ENCODE data around the gene RILPL2. TPM values are rescaled to one million over a fixed set of nuclear protein-coding genes. Genes with fewer than 3 reads are reported as not detected.

RILPL2 gene
- total and polyA plus RNA-seq, 2 of the 13 experiments (the other 11 are each of a cell fraction or from before 2014, with no cell fraction given), result 2.7 to 8.1 TPM

DNA sequence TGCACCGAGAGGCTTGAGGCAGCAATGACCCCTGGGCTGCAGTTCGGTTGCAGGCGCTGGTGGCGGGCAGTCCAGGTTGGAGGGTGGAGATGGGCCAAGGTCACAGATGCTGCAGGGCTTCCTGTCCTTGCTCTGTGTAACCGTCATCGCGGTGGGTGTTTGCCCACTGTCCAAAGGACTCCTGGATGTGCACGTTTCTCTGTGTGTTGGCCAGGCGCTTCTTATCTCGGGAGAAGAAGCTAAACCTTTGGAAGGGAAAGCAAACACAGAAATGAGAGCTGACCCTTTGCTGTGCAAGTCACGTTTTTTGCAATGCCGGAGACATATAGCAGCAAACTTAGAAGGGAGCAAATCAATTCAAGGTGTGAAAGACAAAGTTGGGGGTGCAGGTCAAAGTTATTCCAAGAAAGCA, 36.0 kb upstream of the RILPL2 start (continued):
- TF ChIP-seq ZNF557 (CRISPR knock-in tag; IDR thresholded peaks at IDR 0.05) (0 out of 2 replicates have a peak, but pooled peaks have one; percentile 51), SMYD3 (CRISPR knock-in tag; IDR thresholded peaks at IDR 0.05) (no peak), MIER2 (CRISPR knock-in tag; IDR thresholded peaks at IDR 0.05) (peak; percentile 45; the same call in 1 of the 2 replicates), KLF15 (CRISPR knock-in tag; IDR thresholded peaks at IDR 0.05; ENCODE audit: borderline replicate concordance) (no peak), IRF2 (CRISPR knock-in tag; IDR thresholded peaks at IDR 0.05) (peak; percentile 72; the same call in 1 of the 2 replicates), ZNF468 (CRISPR knock-in tag; IDR thresholded peaks at IDR 0.05) (no peak), ZNF124 (CRISPR knock-in tag; IDR thresholded peaks at IDR 0.05) (peak; percentile 92), HDAC2 (CRISPR knock-in tag; IDR thresholded peaks at IDR 0.05) (peak; percentile 98), TBP (CRISPR knock-in tag; IDR thresholded peaks at IDR 0.05) (no peak), ZNF577 (CRISPR knock-in tag; IDR thresholded peaks at IDR 0.05; ENCODE audit: borderline replicate concordance, low read depth) (no peak), TRIM24 (CRISPR knock-in tag; IDR thresholded peaks at IDR 0.05) (no peak), ELF1 (CRISPR knock-in tag; IDR thresholded peaks at IDR 0.05) (peak; percentile 50; the same call in 1 of the 2 replicates), XRCC5 (optimal IDR thresholded peaks at IDR 0.05; ENCODE audit: low read length) (no peak), FOXA1 (IDR thresholded peaks at IDR 0.05) (no peak), FOXA1 (CRISPR knock-in tag; IDR thresholded peaks at IDR 0.05) (peak; percentile 63), ZBTB26 (CRISPR knock-in tag; IDR thresholded peaks at IDR 0.05; ENCODE audit: borderline replicate concordance) (peak; percentile 54; the same call in 1 of the 2 replicates), ZNF569 (CRISPR knock-in tag; IDR thresholded peaks at IDR 0.05; ENCODE audit: borderline replicate concordance) (0 out of 2 replicates have a peak, but pooled peaks have one; percentile 4), KLF12 (CRISPR knock-in tag; IDR thresholded peaks at IDR 0.05; ENCODE audit: borderline replicate concordance) (no peak), PHF20 (CRISPR knock-in tag; IDR thresholded peaks at IDR 0.05) (peak; percentile 45; the same call in 1 of the 2 replicates), ZNF205 (CRISPR knock-in tag; IDR thresholded peaks at IDR 0.05) (peak; percentile 65; the same call in 1 of the 2 replicates), E2F5 (CRISPR knock-in tag; conservative IDR thresholded peaks at IDR 0.05) (no peak)
- TF ChIP-seq, protein P1, sequence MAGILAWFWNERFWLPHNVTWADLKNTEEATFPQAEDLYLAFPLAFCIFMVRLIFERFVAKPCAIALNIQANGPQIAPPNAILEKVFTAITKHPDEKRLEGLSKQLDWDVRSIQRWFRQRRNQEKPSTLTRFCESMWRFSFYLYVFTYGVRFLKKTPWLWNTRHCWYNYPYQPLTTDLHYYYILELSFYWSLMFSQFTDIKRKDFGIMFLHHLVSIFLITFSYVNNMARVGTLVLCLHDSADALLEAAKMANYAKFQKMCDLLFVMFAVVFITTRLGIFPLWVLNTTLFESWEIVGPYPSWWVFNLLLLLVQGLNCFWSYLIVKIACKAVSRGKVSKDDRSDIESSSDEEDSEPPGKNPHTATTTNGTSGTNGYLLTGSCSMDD (CRISPR knock-in tag; IDR thresholded peaks at IDR 0.05), result no peak
- TF ChIP-seq, protein P2, sequence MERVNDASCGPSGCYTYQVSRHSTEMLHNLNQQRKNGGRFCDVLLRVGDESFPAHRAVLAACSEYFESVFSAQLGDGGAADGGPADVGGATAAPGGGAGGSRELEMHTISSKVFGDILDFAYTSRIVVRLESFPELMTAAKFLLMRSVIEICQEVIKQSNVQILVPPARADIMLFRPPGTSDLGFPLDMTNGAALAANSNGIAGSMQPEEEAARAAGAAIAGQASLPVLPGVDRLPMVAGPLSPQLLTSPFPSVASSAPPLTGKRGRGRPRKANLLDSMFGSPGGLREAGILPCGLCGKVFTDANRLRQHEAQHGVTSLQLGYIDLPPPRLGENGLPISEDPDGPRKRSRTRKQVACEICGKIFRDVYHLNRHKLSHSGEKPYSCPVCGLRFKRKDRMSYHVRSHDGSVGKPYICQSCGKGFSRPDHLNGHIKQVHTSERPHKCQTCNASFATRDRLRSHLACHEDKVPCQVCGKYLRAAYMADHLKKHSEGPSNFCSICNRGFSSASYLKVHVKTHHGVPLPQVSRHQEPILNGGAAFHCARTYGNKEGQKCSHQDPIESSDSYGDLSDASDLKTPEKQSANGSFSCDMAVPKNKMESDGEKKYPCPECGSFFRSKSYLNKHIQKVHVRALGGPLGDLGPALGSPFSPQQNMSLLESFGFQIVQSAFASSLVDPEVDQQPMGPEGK (CRISPR knock-in tag; IDR thresholded peaks at IDR 0.05), result peak; percentile 70

Data from HepG2 (cell line).